Measurements from ENCODE around the gene CDH1.

The CDH1 gene

GRCh38 chr16:68798398-68798797 is 61.3 kb downstream of the CDH1 start:
- Mint-ChIP-seq H3K27ac (peak overlapping the region in 2 of 3 experiments; percentile 52 to 72), H3K4me1 (peaks cover 49% of the 10 kb centered on the region), H3K4me3 (peak overlapping the region in 1 of 3 experiments; percentile 7), H3K27me3 (ENCODE audit: low read depth) (no peaks in the 10 kb centered on the region), H3K36me3 (ENCODE audit: low read depth) (no peaks in the 10 kb centered on the region), H3K9me3 (no peaks in the 10 kb centered on the region)
- TF ChIP-seq CTCF (IDR thresholded peaks at IDR 0.05; ENCODE audit: unreplicated experiment in 3 of 3), result no peak

GRCh38 chr16:68800257-68800875 is 63.3 kb downstream of the CDH1 start:
- TF ChIP-seq CTCF (IDR thresholded peaks at IDR 0.05; ENCODE audit: unreplicated experiment in 3 of 3), result peak; percentile 76 to 89 (median 84)
- Mint-ChIP-seq H3K9me3 (no peaks in the 10 kb centered on the region), H3K27ac (peak overlapping the region; percentile 54 to 91 (median 62)), H3K27me3 (ENCODE audit: low read depth) (no peaks in the 10 kb centered on the region), H3K4me1 (peaks cover 58% of the 10 kb centered on the region), H3K4me3 (no peak overlapping the region), H3K36me3 (ENCODE audit: low read depth) (no peaks in the 10 kb centered on the region)

- no peaks in the 10 kb centered on the region for H3K9me3 Mint-ChIP-seq
- H3K27me3 Mint-ChIP-seq (ENCODE audit: low read depth), result no peaks in the 10 kb centered on the region
- no peak for TF ChIP-seq CTCF (IDR thresholded peaks at IDR 0.05; ENCODE audit: unreplicated experiment in 3 of 3)
- no peak overlapping the region for H3K4me3 Mint-ChIP-seq
- peaks cover 56% of the 10 kb centered on the region for H3K4me1 Mint-ChIP-seq
- H3K27ac Mint-ChIP-seq, result no peak overlapping the region
- no peaks in the 10 kb centered on the region for H3K36me3 Mint-ChIP-seq (ENCODE audit: low read depth)
These were observed 65.1 kb downstream of the CDH1 start for GRCh38 chr16:68802190-68802589.

GRCh38 chr16:68806422-68806821 is 69.3 kb downstream of the CDH1 start:
- TF ChIP-seq CTCF (IDR thresholded peaks at IDR 0.05; ENCODE audit: unreplicated experiment in 3 of 3), result no peak

GRCh38 chr16:68806981-68807380 is 69.9 kb downstream of the CDH1 start:
- Mint-ChIP-seq H3K27ac (peak overlapping the region in 1 of 3 experiments; percentile 6), H3K4me1 (peaks cover 24% of the 10 kb centered on the region), H3K36me3 (ENCODE audit: low read depth) (peaks cover 9% of the 10 kb centered on the region), H3K4me3 (no peak overlapping the region), H3K27me3 (ENCODE audit: low read depth) (peaks cover 3% of the 10 kb centered on the region), H3K9me3 (peaks cover 3% of the 10 kb centered on the region)
- no peak for TF ChIP-seq CTCF (IDR thresholded peaks at IDR 0.05; ENCODE audit: unreplicated experiment in 3 of 3)

More at GRCh38 chr16:68806422-68806821, 69.3 kb downstream of the CDH1 start:
- peaks cover 27% of the 10 kb centered on the region for H3K4me1 Mint-ChIP-seq
- no peak overlapping the region for H3K27ac Mint-ChIP-seq
- H3K9me3 Mint-ChIP-seq, result peaks cover under 1% of the 10 kb centered on the region
- peaks cover 1% of the 10 kb centered on the region for H3K27me3 Mint-ChIP-seq (ENCODE audit: low read depth)
- H3K36me3 Mint-ChIP-seq (ENCODE audit: low read depth), result peaks cover 4% of the 10 kb centered on the region
- no peak overlapping the region for H3K4me3 Mint-ChIP-seq

- no peak for TF ChIP-seq CTCF (IDR thresholded peaks at IDR 0.05; ENCODE audit: unreplicated experiment in 3 of 3)
- Mint-ChIP-seq H3K9me3 (peaks cover 6% of the 10 kb centered on the region), H3K4me3 (no peak overlapping the region), H3K36me3 (ENCODE audit: low read depth) (peaks cover 18% of the 10 kb centered on the region), H3K4me1 (peaks cover 12% of the 10 kb centered on the region), H3K27ac (peak overlapping the region; percentile 61 to 86 (median 68)), H3K27me3 (ENCODE audit: low read depth) (peaks cover 8% of the 10 kb centered on the region)
These were observed 77.4 kb downstream of the CDH1 start for GRCh38 chr16:68814516-68814915.
